ENCODE results near the gene CHMP1A. TPM values are rescaled to one million over a fixed set of nuclear protein-coding genes. Genes with fewer than 3 reads are reported as not detected.

The CHMP1A gene
- total RNA-seq, 5 donors from 2014 or later (not counting 1 experiment from before 2014, with no cell fraction given), result 73.1 to 97.4 (median 90.4) TPM

GRCh38 chr16:89605186-89605970 lies 52.1 kb downstream of the CHMP1A start:
- ChIA-PET CTCF (no interaction called here), POLR2A (no interaction called here)
- no peaks in the 10 kb centered on the region for H3K27me3 Mint-ChIP-seq
- Histone ChIP-seq H3K4me3 (ENCODE audit: control insufficient read depth in 1 of 2, extremely low read depth in 1 of 2, low read length in 1 of 2) (no peak overlapping the region), H3K27me3 (replicated peaks in 1 of 2; ENCODE audit: control insufficient read depth in 2 of 2, extremely low read depth in 1 of 2, insufficient read depth in 2 of 2, low read length in 1 of 2) (peaks cover 0 to 2% of the 10 kb centered on the region in 2 experiments), H3K9me3 (no peaks in the 10 kb centered on the region), H3K36me3 (ENCODE audit: control insufficient read depth in 2 of 2, extremely low read depth in 1 of 2, insufficient read depth in 1 of 2, low read length in 1 of 2) (no peaks in the 10 kb centered on the region), H3K27ac (ENCODE audit: low read length) (no peak overlapping the region), H3K4me1 (ENCODE audit: control insufficient read depth in 1 of 2, extremely low read depth in 1 of 2, insufficient read depth in 2 of 2, low read length in 2 of 2) (peaks cover 0 to 16% of the 10 kb centered on the region in 2 experiments)
- no peak overlapping the region for H3K4me3 Mint-ChIP-seq
- H3K9me3 Mint-ChIP-seq, result no peaks in the 10 kb centered on the region
- H3K36me3 Mint-ChIP-seq, result no peaks in the 10 kb centered on the region
- no peak overlapping the region for H3K27ac Mint-ChIP-seq
- 87% methylated on average over 28 of the region's 34 CpGs for WGBS (ENCODE audit: insufficient coverage)
- DNase-seq (no peak), ATAC-seq (replicated peaks in 1 of 4) (no peak)
- H3K4me1 Mint-ChIP-seq, result peaks cover 14% of the 10 kb centered on the region in 3 donors

GRCh38 chr16:89604764-89605163 lies 52.7 kb downstream of the CHMP1A start:
- H3K27me3 Mint-ChIP-seq, result no peaks in the 10 kb centered on the region
- WGBS (ENCODE audit: insufficient coverage), result 90% methylated on average over 14 of the region's 16 CpGs
- CTCF ChIA-PET, result no interaction called here
- DNase-seq (no peak), ATAC-seq (replicated peaks in 1 of 4) (no peak)
- H3K4me3 Mint-ChIP-seq, result no peak overlapping the region
- H3K36me3 Mint-ChIP-seq, result no peaks in the 10 kb centered on the region
- Histone ChIP-seq H3K9me3 (no peaks in the 10 kb centered on the region), H3K4me3 (ENCODE audit: control insufficient read depth in 1 of 2, extremely low read depth in 1 of 2, low read length in 1 of 2) (no peak overlapping the region), H3K27ac (ENCODE audit: low read length) (no peak overlapping the region), H3K4me1 (ENCODE audit: control insufficient read depth in 1 of 2, extremely low read depth in 1 of 2, insufficient read depth in 2 of 2, low read length in 2 of 2) (peaks cover 0 to 16% of the 10 kb centered on the region in 2 experiments), H3K36me3 (ENCODE audit: control insufficient read depth in 2 of 2, extremely low read depth in 1 of 2, insufficient read depth in 1 of 2, low read length in 1 of 2) (no peaks in the 10 kb centered on the region), H3K27me3 (replicated peaks in 1 of 2; ENCODE audit: control insufficient read depth in 2 of 2, extremely low read depth in 1 of 2, insufficient read depth in 2 of 2, low read length in 1 of 2) (peaks cover 0 to 2% of the 10 kb centered on the region in 2 experiments)
- peaks cover 14 to 19% (median 14%) of the 10 kb centered on the region in 3 donors for H3K4me1 Mint-ChIP-seq
- H3K27ac Mint-ChIP-seq, result no peak overlapping the region
- POLR2A ChIA-PET, result no interaction called here
- H3K9me3 Mint-ChIP-seq, result no peaks in the 10 kb centered on the region

GRCh38 chr16:89602952-89603590 lies 54.4 kb downstream of the CHMP1A start:
- Histone ChIP-seq H3K27me3 (replicated peaks in 1 of 2; ENCODE audit: control insufficient read depth in 2 of 2, extremely low read depth in 1 of 2, insufficient read depth in 2 of 2, low read length in 1 of 2) (peaks cover 0 to 2% of the 10 kb centered on the region in 2 experiments), H3K4me3 (ENCODE audit: control insufficient read depth in 1 of 2, extremely low read depth in 1 of 2, low read length in 1 of 2) (no peak overlapping the region), H3K36me3 (ENCODE audit: control insufficient read depth in 2 of 2, extremely low read depth in 1 of 2, insufficient read depth in 1 of 2, low read length in 1 of 2) (no peaks in the 10 kb centered on the region), H3K4me1 (ENCODE audit: control insufficient read depth in 1 of 2, extremely low read depth in 1 of 2, insufficient read depth in 2 of 2, low read length in 2 of 2) (peaks cover 0 to 23% of the 10 kb centered on the region in 2 experiments), H3K9me3 (no peaks in the 10 kb centered on the region), H3K27ac (ENCODE audit: low read length) (no peak overlapping the region)
- no peaks in the 10 kb centered on the region for H3K36me3 Mint-ChIP-seq
- peak overlapping the region in 1 of 2 donors; percentile 63 for H3K27ac Mint-ChIP-seq
- no peak for DNase-seq
- no peaks in the 10 kb centered on the region for H3K27me3 Mint-ChIP-seq
- POLR2A ChIA-PET, result interaction anchor here in 1 of 2 donors (0.6 kb wide), 1 partner anchor 84 kb away, joined by 3 read pairs; no protein-coding TSS in a partner anchor
- CTCF ChIA-PET, result no interaction called here
- H3K4me3 Mint-ChIP-seq, result peak overlapping the region in 2 of 3 donors; percentile 41 to 55
- peaks cover 14 to 22% (median 17%) of the 10 kb centered on the region in 3 donors for H3K4me1 Mint-ChIP-seq
- WGBS (ENCODE audit: insufficient coverage), result 44% methylated on average over 3 of the region's 5 CpGs
- no peaks in the 10 kb centered on the region for H3K9me3 Mint-ChIP-seq
- no peak for ATAC-seq (replicated peaks in 1 of 4)

GRCh38 chr16:89602273-89602951 lies 55.1 kb downstream of the CHMP1A start:
- H3K27me3 Mint-ChIP-seq, result no peaks in the 10 kb centered on the region
- peak overlapping the region in 2 of 3 donors; percentile 41 to 55 for H3K4me3 Mint-ChIP-seq
- Histone ChIP-seq H3K36me3 (ENCODE audit: control insufficient read depth in 2 of 2, extremely low read depth in 1 of 2, insufficient read depth in 1 of 2, low read length in 1 of 2) (no peaks in the 10 kb centered on the region), H3K27me3 (replicated peaks in 1 of 2; ENCODE audit: control insufficient read depth in 2 of 2, extremely low read depth in 1 of 2, insufficient read depth in 2 of 2, low read length in 1 of 2) (peaks cover 0 to 2% of the 10 kb centered on the region in 2 experiments), H3K4me1 (ENCODE audit: control insufficient read depth in 1 of 2, extremely low read depth in 1 of 2, insufficient read depth in 2 of 2, low read length in 2 of 2) (peaks cover 0 to 23% of the 10 kb centered on the region in 2 experiments), H3K4me3 (ENCODE audit: control insufficient read depth in 1 of 2, extremely low read depth in 1 of 2, low read length in 1 of 2) (no peak overlapping the region), H3K9me3 (no peaks in the 10 kb centered on the region), H3K27ac (ENCODE audit: low read length) (no peak overlapping the region)
- 3% methylated on average over 17 of the region's 22 CpGs for WGBS (ENCODE audit: insufficient coverage)
- POLR2A ChIA-PET, result interaction anchor here in 1 of 2 donors (0.6 kb wide), 1 partner anchor 85 kb away, joined by 3 read pairs; no protein-coding TSS in a partner anchor
- peak overlapping the region in 1 of 2 donors; percentile 63 for H3K27ac Mint-ChIP-seq
- ATAC-seq (replicated peaks in 1 of 4) (peak; percentile 85 to 92 (median 87)), DNase-seq (peak in 25 of 35 experiments; percentile 20 to 66 (median 37))
- peaks cover 14 to 22% (median 17%) of the 10 kb centered on the region in 3 donors for H3K4me1 Mint-ChIP-seq
- CTCF ChIA-PET, result no interaction called here
- no peaks in the 10 kb centered on the region for H3K9me3 Mint-ChIP-seq
- H3K36me3 Mint-ChIP-seq, result no peaks in the 10 kb centered on the region

GRCh38 chr16:89601906-89602272 lies 55.6 kb downstream of the CHMP1A start:
- peaks cover 0 to 2% of the 10 kb centered on the region in 2 experiments for H3K27me3 ChIP-seq (replicated peaks in 1 of 2; ENCODE audit: control insufficient read depth in 2 of 2, extremely low read depth in 1 of 2, insufficient read depth in 2 of 2, low read length in 1 of 2)
- DNase-seq (no peak), ATAC-seq (replicated peaks in 1 of 4) (no peak)
- no peak overlapping the region for H3K4me3 ChIP-seq (ENCODE audit: control insufficient read depth in 1 of 2, extremely low read depth in 1 of 2, low read length in 1 of 2)
- no peaks in the 10 kb centered on the region for H3K27me3 Mint-ChIP-seq
- peaks cover 14 to 22% (median 17%) of the 10 kb centered on the region in 3 donors for H3K4me1 Mint-ChIP-seq
- no peaks in the 10 kb centered on the region for H3K9me3 Mint-ChIP-seq
- no peaks in the 10 kb centered on the region for H3K36me3 ChIP-seq (ENCODE audit: control insufficient read depth in 2 of 2, extremely low read depth in 1 of 2, insufficient read depth in 1 of 2, low read length in 1 of 2)
- H3K4me3 Mint-ChIP-seq, result peak overlapping the region in 1 of 3 donors; percentile 41
- H3K27ac ChIP-seq (ENCODE audit: low read length), result no peak overlapping the region
- ChIA-PET CTCF (no interaction called here), POLR2A (no interaction called here)
- no peak overlapping the region for H3K27ac Mint-ChIP-seq
- H3K36me3 Mint-ChIP-seq, result no peaks in the 10 kb centered on the region
- no peaks in the 10 kb centered on the region for H3K9me3 ChIP-seq
- H3K4me1 ChIP-seq (ENCODE audit: control insufficient read depth in 1 of 2, extremely low read depth in 1 of 2, insufficient read depth in 2 of 2, low read length in 2 of 2), result peaks cover 0 to 23% of the 10 kb centered on the region in 2 experiments
- 81% methylated on average over 21 of the region's 22 CpGs for WGBS (ENCODE audit: insufficient coverage)

- WGBS (ENCODE audit: insufficient coverage), result 94% methylated on average over 3 of the region's 8 CpGs
- CTCF ChIA-PET, result no interaction called here
- DNase-seq (no peak), ATAC-seq (replicated peaks in 1 of 4) (no peak)
- Histone ChIP-seq H3K4me3 (ENCODE audit: control insufficient read depth in 1 of 2, extremely low read depth in 1 of 2, low read length in 1 of 2) (no peak overlapping the region), H3K27ac (ENCODE audit: low read length) (no peak overlapping the region), H3K9me3 (no peaks in the 10 kb centered on the region), H3K36me3 (ENCODE audit: control insufficient read depth in 2 of 2, extremely low read depth in 1 of 2, insufficient read depth in 1 of 2, low read length in 1 of 2) (no peaks in the 10 kb centered on the region), H3K27me3 (replicated peaks in 1 of 2; ENCODE audit: control insufficient read depth in 2 of 2, extremely low read depth in 1 of 2, insufficient read depth in 2 of 2, low read length in 1 of 2) (peaks cover 0 to 2% of the 10 kb centered on the region in 2 experiments), H3K4me1 (ENCODE audit: control insufficient read depth in 1 of 2, extremely low read depth in 1 of 2, insufficient read depth in 2 of 2, low read length in 2 of 2) (peaks cover 0 to 23% of the 10 kb centered on the region in 2 experiments)
- Mint-ChIP-seq H3K36me3 (no peaks in the 10 kb centered on the region), H3K27ac (no peak overlapping the region), H3K4me1 (peaks cover 14 to 22% (median 17%) of the 10 kb centered on the region in 3 donors), H3K27me3 (no peaks in the 10 kb centered on the region), H3K4me3 (no peak overlapping the region), H3K9me3 (no peaks in the 10 kb centered on the region)
- POLR2A ChIA-PET, result no interaction called here
Observed at GRCh38 chr16:89600956-89601355, 56.6 kb downstream of the CHMP1A start.
